ENCODE measurements around the gene ICA1.

ICA1 gene

GRCh38 chr7:8149222-8149621 lies 112.7 kb downstream of the ICA1 start:
- DNase-seq (ENCODE audit: low read depth): no peak
- no peak overlapping the region for H3K4me3 ChIP-seq (ENCODE audit: control insufficient read depth, low read depth, low read length)
- TF ChIP-seq, protein P1, sequence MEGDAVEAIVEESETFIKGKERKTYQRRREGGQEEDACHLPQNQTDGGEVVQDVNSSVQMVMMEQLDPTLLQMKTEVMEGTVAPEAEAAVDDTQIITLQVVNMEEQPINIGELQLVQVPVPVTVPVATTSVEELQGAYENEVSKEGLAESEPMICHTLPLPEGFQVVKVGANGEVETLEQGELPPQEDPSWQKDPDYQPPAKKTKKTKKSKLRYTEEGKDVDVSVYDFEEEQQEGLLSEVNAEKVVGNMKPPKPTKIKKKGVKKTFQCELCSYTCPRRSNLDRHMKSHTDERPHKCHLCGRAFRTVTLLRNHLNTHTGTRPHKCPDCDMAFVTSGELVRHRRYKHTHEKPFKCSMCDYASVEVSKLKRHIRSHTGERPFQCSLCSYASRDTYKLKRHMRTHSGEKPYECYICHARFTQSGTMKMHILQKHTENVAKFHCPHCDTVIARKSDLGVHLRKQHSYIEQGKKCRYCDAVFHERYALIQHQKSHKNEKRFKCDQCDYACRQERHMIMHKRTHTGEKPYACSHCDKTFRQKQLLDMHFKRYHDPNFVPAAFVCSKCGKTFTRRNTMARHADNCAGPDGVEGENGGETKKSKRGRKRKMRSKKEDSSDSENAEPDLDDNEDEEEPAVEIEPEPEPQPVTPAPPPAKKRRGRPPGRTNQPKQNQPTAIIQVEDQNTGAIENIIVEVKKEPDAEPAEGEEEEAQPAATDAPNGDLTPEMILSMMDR (conservative IDR thresholded peaks at IDR 0.05; ENCODE audit: control insufficient read depth, insufficient read depth, low read depth, low read length): no peak

DNA sequence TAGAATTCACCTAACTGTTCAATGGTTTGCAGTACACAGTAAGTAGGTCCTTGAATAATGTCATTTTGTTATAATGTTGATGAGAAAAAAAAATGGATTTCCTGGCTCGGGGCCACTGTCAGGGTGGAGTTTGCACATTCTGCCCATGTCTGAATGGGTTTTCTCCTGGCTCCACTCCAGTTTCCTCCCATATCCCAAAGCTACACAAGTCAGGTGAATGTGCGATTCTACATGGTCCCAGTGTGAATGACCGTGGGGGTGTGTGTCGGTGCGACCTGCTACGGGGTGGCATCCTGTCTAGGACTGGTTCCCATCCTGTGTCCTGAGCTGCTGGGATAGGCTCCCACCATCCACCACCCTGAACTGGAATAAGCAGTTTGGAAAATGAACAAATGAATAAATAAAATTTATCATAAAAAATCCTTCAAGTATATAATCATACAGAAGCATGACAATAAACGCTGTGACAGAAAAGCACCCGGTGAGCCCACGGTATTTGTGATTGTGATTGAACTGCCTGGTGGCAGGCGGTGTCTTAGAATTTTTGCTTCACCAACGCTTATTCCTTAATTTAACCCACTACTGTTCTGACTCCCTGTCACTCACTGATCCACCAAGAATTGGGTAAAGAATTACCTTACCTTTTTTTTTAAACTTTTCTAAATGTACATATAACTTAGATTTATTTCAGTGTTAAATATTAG lies 114.1 kb downstream of the ICA1 start:
- TF ChIP-seq, protein P1 (conservative IDR thresholded peaks at IDR 0.05; ENCODE audit: control insufficient read depth, insufficient read depth, low read depth, low read length): no peak
- no peak overlapping the region for H3K4me3 ChIP-seq (ENCODE audit: control insufficient read depth, low read depth, low read length)
- DNase-seq (ENCODE audit: low read depth): no peak

GRCh38 chr7:8146788-8147413 lies 115.1 kb downstream of the ICA1 start:
- no peak for DNase-seq (ENCODE audit: low read depth)
- TF ChIP-seq, protein P1 (conservative IDR thresholded peaks at IDR 0.05; ENCODE audit: control insufficient read depth, insufficient read depth, low read depth, low read length): no peak
- no peak overlapping the region for H3K4me3 ChIP-seq (ENCODE audit: control insufficient read depth, low read depth, low read length)

GRCh38 chr7:8146106-8146787 lies 115.7 kb downstream of the ICA1 start:
- no peak overlapping the region for H3K4me3 ChIP-seq (ENCODE audit: control insufficient read depth, low read depth, low read length)
- TF ChIP-seq, protein P1 (conservative IDR thresholded peaks at IDR 0.05; ENCODE audit: control insufficient read depth, insufficient read depth, low read depth, low read length): no peak
- DNase-seq (ENCODE audit: low read depth): no peak

DNA sequence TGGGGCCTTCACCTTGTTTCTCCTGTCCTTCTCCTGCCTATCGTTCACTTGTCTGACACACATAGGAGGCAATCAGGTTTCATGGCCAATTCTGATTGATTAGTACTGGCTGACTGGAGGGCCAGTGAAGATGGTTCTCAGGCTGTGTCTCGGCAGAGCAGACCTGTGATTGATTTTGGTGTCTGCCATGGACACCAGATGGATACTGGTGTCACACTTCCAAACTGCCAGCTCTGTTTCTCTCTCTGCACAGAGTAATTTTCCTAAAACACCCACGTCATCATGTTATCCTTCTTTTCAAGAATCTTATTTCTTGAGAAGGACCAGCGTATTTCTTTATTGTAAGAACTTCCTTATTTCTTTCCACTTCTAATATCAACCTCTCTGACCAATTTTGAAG lies 117.1 kb downstream of the ICA1 start:
- no peak overlapping the region for H3K4me3 ChIP-seq (ENCODE audit: control insufficient read depth, low read depth, low read length)
- TF ChIP-seq, protein P1 (conservative IDR thresholded peaks at IDR 0.05; ENCODE audit: control insufficient read depth, insufficient read depth, low read depth, low read length): no peak

GRCh38 chr7:8143151-8143874 lies 118.7 kb downstream of the ICA1 start:
- no peak overlapping the region for H3K4me3 ChIP-seq (ENCODE audit: control insufficient read depth, low read depth, low read length)
- TF ChIP-seq, protein P1 (conservative IDR thresholded peaks at IDR 0.05; ENCODE audit: control insufficient read depth, insufficient read depth, low read depth, low read length): no peak
- DNase-seq (ENCODE audit: low read depth): peak; percentile 5

More for the DNA sequence above, 117.1 kb downstream of the ICA1 start:
- no peak for DNase-seq (ENCODE audit: low read depth)
